IMR-90 (cell line): ENCODE results near the gene FOCAD. TPM values are rescaled to one million over a fixed set of nuclear protein-coding genes. Genes with fewer than 3 reads are reported as not detected.
A peak's percentile ranks its signal among the peaks of the same experiment; 100 is the strongest.

Experiments used
- ATAC-seq: fragments of 200-7000 bp; cut with Tn5 transposase; 2 replicates; pipeline ENCODE4 v1.9.1; 2020; ENCODE audit warnings: low read depth, mild to moderate bottlenecking, moderate library complexity
- BruUV-seq: library from RNA; stranded (reverse); fragments of 400-500 nt; replicated peaks from 2 replicates; lab custom pipeline; 2021; lab: Mats Ljungman, UMichigan
- CTCF ChIA-PET: fragments of 300-600 bp; formaldehyde crosslinking; extraction: SDS; loops from one replicate; lab custom pipeline; 2021; ENCODE audit warnings: antibody characterized with exemption; lab: Yijun Ruan, JAX
- POLR2A ChIA-PET: fragments of 300-600 bp; sonication (Branson Sonifier 250); formaldehyde crosslinking; loops from one replicate; lab custom pipeline; 2022; ENCODE audit warnings: antibody characterized with exemption; ENCODE audit not compliant: unreplicated experiment; lab: Charles Lee
- DNase-seq: peaks from one replicate; pipeline ENCODE4 v3.0.0; 2013
- H2AFZ ChIP-seq: replicated peaks from 2 replicates; pipeline ENCODE3; 2013; ENCODE audit warnings: low read length, mild to moderate bottlenecking; ENCODE audit not compliant: poor library complexity
- H2AK5ac ChIP-seq: 2 replicates; pipeline ENCODE4 v1.6.1; 2013; ENCODE audit warnings: low read depth, low read length, inconsistent platforms
- H2AK9ac ChIP-seq: replicated peaks from 2 replicates; pipeline ENCODE3; 2013; ENCODE audit warnings: mild to moderate bottlenecking, low read depth, low read length, moderate library complexity; ENCODE audit not compliant: poor library complexity
- H2BK120ac ChIP-seq: 2 replicates; pipeline ENCODE4 v1.6.1; 2013; ENCODE audit warnings: low read depth, low read length, inconsistent platforms
- H2BK15ac ChIP-seq: 3 replicates; pipeline ENCODE4 v1.6.1; 2013; ENCODE audit warnings: low read depth, low read length, inconsistent platforms
- H2BK20ac ChIP-seq: 2 replicates; pipeline ENCODE4 v1.6.1; 2013; ENCODE audit warnings: low read depth, mild to moderate bottlenecking, inconsistent platforms, low read length, moderate library complexity
- H2BK5ac ChIP-seq: 2 replicates; pipeline ENCODE4 v1.6.1; 2013; ENCODE audit warnings: mild to moderate bottlenecking, low read depth, low read length, inconsistent platforms; ENCODE audit not compliant: poor library complexity, severe bottlenecking
- H3K14ac ChIP-seq: replicated peaks from 2 replicates; pipeline ENCODE4 v1.6.1; 2013; ENCODE audit warnings: low read depth, low read length, inconsistent platforms
- H3K18ac ChIP-seq: 2 replicates; pipeline ENCODE4 v1.6.1; 2013; ENCODE audit warnings: low read depth, low read length, control low read depth
- H3K23ac ChIP-seq: 2 replicates; pipeline ENCODE4 v1.6.1; 2013; ENCODE audit warnings: low read depth, low read length, inconsistent platforms
- H3K27ac ChIP-seq: 2 replicates; pipeline ENCODE4 v1.5.1; 2013; ENCODE audit warnings: mild to moderate bottlenecking, control low read depth, low read length; ENCODE audit not compliant: insufficient read depth
- H3K27me3 ChIP-seq: 2 replicates; pipeline ENCODE4 v1.6.1; 2013; ENCODE audit warnings: low read length; ENCODE audit not compliant: control insufficient read depth, insufficient read depth
- H3K36me3 ChIP-seq: 2 replicates; pipeline ENCODE4 v1.6.1; 2013; ENCODE audit warnings: low read length, mixed read lengths; ENCODE audit not compliant: control insufficient read depth, insufficient read depth
- H3K4ac ChIP-seq: 2 replicates; pipeline ENCODE4 v1.6.1; 2013; ENCODE audit warnings: low read depth, low read length, inconsistent platforms
- H3K4me1 ChIP-seq: 2 replicates; pipeline ENCODE4 v1.6.1; 2013; ENCODE audit warnings: low read length, mixed read lengths; ENCODE audit not compliant: control insufficient read depth, insufficient read depth
- H3K4me2 ChIP-seq: 2 replicates; pipeline ENCODE4 v1.6.1; 2013; ENCODE audit warnings: low read depth, mild to moderate bottlenecking, control low read depth, low read length, moderate library complexity
- H3K4me3 ChIP-seq: 2 replicates; pipeline ENCODE4 v1.5.1; 2013; ENCODE audit warnings: low read depth, mild to moderate bottlenecking, control low read depth, low read length, moderate library complexity; ENCODE audit not compliant: insufficient read depth
- H3K56ac ChIP-seq: 2 replicates; pipeline ENCODE4 v1.6.1; 2013; ENCODE audit warnings: low read length, inconsistent platforms; ENCODE audit not compliant: insufficient read depth; ENCODE audit errors: extremely low read depth
- H3K79me1 ChIP-seq, 2 experiments: 2 replicates each; pipeline ENCODE4 v1.6.1; 2013; ENCODE audit warnings: low read length in 2 of 2, inconsistent platforms in 1 of 2, low read depth in 1 of 2
- H3K9ac ChIP-seq: 2 replicates; pipeline ENCODE4 v1.6.1; 2013; ENCODE audit warnings: low read depth, low read length, control low read depth
- H3K9me1 ChIP-seq: 2 replicates; pipeline ENCODE4 v1.6.1; 2013; ENCODE audit warnings: low read length, inconsistent platforms; ENCODE audit not compliant: insufficient read depth
- H3K9me3 ChIP-seq: 2 replicates; pipeline ENCODE4 v1.6.1; 2013; ENCODE audit warnings: low read length; ENCODE audit not compliant: control insufficient read depth, insufficient read depth
- H4K20me1 ChIP-seq: 2 replicates; pipeline ENCODE4 v1.6.1; 2013; ENCODE audit warnings: low read length, inconsistent platforms; ENCODE audit not compliant: insufficient read depth
- H4K5ac ChIP-seq: 2 replicates; pipeline ENCODE4 v1.6.1; 2013; ENCODE audit warnings: mild to moderate bottlenecking, low read depth, low read length, control low read depth
- H4K8ac ChIP-seq, 2 experiments: 2 replicates each; pipeline ENCODE4 v1.6.1; 2013; ENCODE audit warnings: low read depth in 2 of 2, low read length in 2 of 2, control low read depth in 1 of 2, inconsistent platforms in 1 of 2
- H4K91ac ChIP-seq: 2 replicates; pipeline ENCODE4 v1.6.1; 2013; ENCODE audit warnings: low read depth, low read length, inconsistent platforms; ENCODE audit not compliant: insufficient read depth
- CEBPB ChIP-seq: IDR thresholded peaks from 2 replicates; pipeline ENCODE4 v1.6.1; 2012; ENCODE audit warnings: low read depth, low read length, improper control_type of control experiment
- MAFK ChIP-seq: IDR thresholded peaks from 2 replicates; pipeline ENCODE4 v1.6.1; 2012; ENCODE audit warnings: low read depth, low read length, improper control_type of control experiment
- WGBS, 2 experiments: methylation state at CpG; one replicate each; pipeline versions ENCODE4 v1.1.5 to v1.1.7; 2013; ENCODE audit warnings: missing lambda C conversion rate in 2 of 2; ENCODE audit not compliant: insufficient read length in 1 of 2; ENCODE audit errors: extremely low coverage in 2 of 2; 5-methylcytosine and 5-hydroxymethylcytosine counted together
- dilution Hi-C: fragments of 300-500 bp; cut with HindIII; formaldehyde crosslinking; loops from one replicate; pipeline ENCODE4 v1.14.3; 2018; ENCODE audit warnings: low sequenced_read_pairs; ENCODE audit not compliant: unreplicated experiment
- in situ Hi-C: fragments of 300-500 bp; cut with MboI; formaldehyde crosslinking; loops from 3 replicates; pipeline ENCODE4 v1.14.3; 2019; ENCODE audit warnings: low sequenced_read_pairs, inconsistent platforms, mixed read lengths
- intact Hi-C: fragments of 100-400 bp; cut with micrococcal nuclease; formaldehyde crosslinking; loops from 2 replicates; pipeline ENCODE4 v1.10.0; 2022
- polyA plus RNA-seq, 3 experiments: library from polyadenylated mRNA; depleted of rRNA; stranded (reverse); fragments of >200 nt; gene quantifications; 2 replicates each; pipeline ENCODE4 v1.2.3, GENCODE V29; 2012; ENCODE audit warnings: low replicate concordance in 1 of 3
- total RNA-seq: library from RNA; depleted of rRNA; stranded (reverse); fragments of >200 nt; gene quantifications from 2 replicates; pipeline ENCODE4 v1.2.3, GENCODE V29; 2012

The FOCAD gene
- total and polyA plus RNA-seq, 2 of the 4 experiments (the other 2 are of a cell fraction): 28.8 to 91.2 TPM

DNA sequence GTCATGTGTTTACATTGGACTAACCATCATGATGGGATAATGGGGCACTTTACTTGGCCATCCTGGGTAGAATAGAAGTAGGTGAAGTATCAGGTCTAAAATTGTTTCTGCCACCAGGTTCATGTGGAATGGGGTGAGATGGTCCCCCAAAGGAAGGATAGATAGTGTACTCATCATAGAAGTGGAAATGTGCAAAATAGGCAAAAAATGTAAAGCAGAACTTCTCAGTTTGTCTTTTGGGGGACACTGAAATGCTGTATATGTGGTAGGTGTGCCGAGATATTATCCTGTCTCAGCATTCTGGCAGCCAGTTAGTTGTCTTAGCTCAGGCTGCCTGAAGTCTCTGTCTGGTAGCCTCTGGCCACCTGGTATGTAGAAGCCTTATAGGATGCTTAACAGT, 107.6 kb downstream of the FOCAD start:
- Histone ChIP-seq H4K8ac (no peak overlapping the region), H3K4me3 (no peak overlapping the region), H3K4ac (no peak overlapping the region), H3K9me3 (no peaks in the 10 kb centered on the region), H2AK9ac (no peak overlapping the region), H2AFZ (no peak overlapping the region), H2AK5ac (no peak overlapping the region), H3K23ac (no peak overlapping the region), H4K20me1 (no peaks in the 10 kb centered on the region), H3K79me1 (peaks cover 0 to 2% of the 10 kb centered on the region in 2 experiments; a peak in 2 of 4 replicates), H3K56ac (no peak overlapping the region), H3K9ac (no peak overlapping the region), H3K18ac (no peak overlapping the region), H3K36me3 (peaks cover 5% of the 10 kb centered on the region; the same call in 1 of the 2 replicates), H2BK20ac (no peak overlapping the region), H4K5ac (no peak overlapping the region), H4K91ac (no peak overlapping the region), H2BK15ac (no peak overlapping the region), H3K27me3 (no peaks in the 10 kb centered on the region), H2BK5ac (no peak overlapping the region), H2BK120ac (no peak overlapping the region), H3K4me2 (no peak overlapping the region), H3K14ac (no peak overlapping the region), H3K27ac (no peak overlapping the region), H3K4me1 (no peaks in the 10 kb centered on the region), H3K9me1 (no peaks in the 10 kb centered on the region)
- ChIA-PET POLR2A (no interaction called here), CTCF (interaction anchor here (0.7 kb wide), 1 partner anchor 205 kb away, joined by 4 read pairs; no protein-coding TSS in a partner anchor)
- dilution Hi-C loops (no loop called here), intact Hi-C loops (no loop called here), in situ Hi-C loops (no loop called here)
- no CpG with 5 or more reads among the region's 1 CpG for WGBS, 2 experiments
- DNase-seq (no peak), ATAC-seq (no peak)
- BruUV-seq: no TSS peak
- no peak for TF ChIP-seq CEBPB
- TF ChIP-seq MAFK: 0 out of 2 replicates have a peak, but pooled peaks have one; percentile 33
